GM18499 (cell line): ENCODE measurements around the gene BCAS1.
"Not testable (repeated sequence)": the region's sequence is repeated elsewhere in the genome, so short reads cannot be mapped to it uniquely, and the experiment has no call there.

Experiments
- ATAC-seq: cut with Tn5 transposase; IDR thresholded peaks from one replicate; pipeline ENCODE4 v1.9.1; 2021; ENCODE audit warnings: moderate number of reproducible peaks; ENCODE audit not compliant: insufficient read depth, unreplicated experiment

The BCAS1 gene

DNA sequence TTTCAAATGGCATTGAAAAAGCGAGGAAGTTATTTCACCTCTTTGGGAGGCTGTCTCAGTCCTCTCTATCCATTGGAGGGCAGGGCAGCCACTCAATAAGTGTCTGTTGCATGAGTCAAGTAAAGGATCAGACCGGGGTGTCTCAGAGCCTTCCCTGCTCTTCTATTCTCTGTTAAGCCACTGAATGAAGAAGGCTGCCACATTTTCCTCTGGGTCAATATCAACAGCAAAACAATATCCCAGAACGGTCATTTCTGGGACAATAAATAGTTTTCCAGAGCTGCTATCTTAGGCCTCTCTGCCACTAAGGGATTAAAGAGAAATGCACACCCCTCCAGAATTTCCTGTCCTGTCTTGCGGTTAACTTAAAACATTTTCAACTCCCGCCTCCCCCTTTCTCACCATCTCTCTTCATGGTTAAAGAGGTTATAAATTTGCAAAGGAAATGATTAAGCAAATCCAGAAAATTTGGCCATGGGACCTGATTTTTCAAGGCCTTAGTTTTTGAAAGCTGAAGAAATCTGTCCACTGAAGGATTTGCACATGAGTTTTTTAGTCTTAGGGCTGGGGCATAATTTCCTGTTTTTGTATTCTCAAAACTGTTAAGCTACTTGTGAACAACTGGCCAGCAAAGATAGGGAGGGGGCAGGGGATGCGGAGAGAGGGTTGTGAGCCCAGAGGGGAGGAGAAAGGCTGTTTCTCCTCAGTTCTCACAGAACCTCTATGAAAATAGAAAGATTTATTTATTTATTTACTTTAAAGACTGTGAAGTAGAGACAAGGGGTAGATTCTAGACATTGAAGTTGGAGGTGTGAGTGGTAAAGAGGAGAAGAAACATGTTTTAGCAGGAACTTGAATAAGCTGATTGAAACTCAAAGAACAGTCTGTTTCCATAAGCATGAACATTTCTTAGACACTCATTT is 135.7 kb downstream of the BCAS1 start:
- ATAC-seq, result no peak

DNA sequence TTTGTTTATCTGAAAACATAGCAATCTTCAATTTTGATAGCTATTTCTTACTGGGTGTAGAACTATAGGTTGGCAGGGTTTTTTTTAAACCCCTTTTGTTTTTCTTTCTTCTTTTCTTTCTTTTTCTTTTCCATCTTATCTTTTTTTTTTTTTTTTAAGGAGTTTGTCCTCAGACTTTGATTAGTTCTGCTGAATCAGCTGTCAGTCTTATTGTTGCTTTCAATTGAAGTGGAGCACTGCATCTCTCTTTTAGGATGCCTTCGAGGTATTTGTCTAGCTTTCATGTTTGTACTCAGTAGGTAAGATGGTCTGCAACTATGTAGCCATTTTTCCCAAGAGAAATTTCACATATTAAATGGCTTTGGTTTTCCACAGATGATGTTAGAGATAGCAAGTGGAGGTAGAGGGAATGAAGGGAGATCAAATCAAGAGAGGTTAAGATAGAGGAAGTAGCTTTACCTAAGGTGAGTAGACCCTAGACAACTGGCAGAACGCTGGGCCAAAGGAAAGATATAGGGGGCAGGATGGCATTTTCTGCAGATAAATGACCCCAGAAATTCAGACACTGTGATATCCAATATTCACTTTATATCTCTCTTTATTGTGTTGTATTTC is 137.1 kb downstream of the BCAS1 start:
- no peak for ATAC-seq

DNA sequence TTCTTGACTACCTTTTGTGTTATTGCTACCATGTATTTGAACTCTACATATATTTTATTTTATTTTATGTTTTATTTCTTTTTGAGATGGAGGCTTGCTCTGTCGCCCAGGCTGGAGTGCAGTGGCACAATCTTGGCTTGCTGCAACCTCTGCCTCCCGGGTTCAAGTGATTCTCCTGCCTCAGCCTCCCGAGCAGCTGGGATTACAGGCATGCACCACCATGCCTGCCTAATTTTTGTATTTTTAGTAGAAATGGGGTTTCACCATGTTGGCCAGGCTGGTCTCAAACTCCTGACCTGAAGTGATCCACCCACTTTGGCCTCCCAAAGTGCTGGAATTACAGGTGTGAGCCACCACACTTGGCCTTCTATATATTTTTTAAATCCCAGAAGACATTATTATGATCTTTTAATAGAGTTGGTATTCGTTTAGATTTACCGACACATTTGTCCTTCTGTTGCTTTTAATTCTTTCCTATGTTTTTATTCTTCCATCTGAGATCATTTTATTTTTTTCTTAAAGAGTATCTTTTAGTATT is 137.7 kb downstream of the BCAS1 start:
- ATAC-seq, result not testable (repeated sequence)

DNA sequence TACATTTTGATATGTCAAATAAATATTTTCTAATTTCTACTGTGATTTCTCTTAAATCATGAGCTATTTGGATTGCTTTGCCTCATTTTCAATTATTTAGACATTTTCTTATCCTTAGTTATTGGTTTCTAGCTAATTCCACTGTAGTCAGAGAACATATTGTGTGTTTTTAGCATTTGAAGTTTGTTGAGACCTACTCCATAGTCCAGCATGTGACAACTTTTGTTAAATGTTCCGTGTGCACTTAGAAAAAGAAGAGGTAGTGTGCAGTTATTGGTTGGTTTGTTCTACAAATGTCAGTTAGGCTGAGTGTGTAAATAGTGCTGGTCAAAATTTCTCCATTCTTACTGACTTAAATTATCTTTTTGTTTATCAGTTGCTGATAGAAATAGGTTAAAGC is 138.8 kb downstream of the BCAS1 start:
- ATAC-seq, result no peak

DNA sequence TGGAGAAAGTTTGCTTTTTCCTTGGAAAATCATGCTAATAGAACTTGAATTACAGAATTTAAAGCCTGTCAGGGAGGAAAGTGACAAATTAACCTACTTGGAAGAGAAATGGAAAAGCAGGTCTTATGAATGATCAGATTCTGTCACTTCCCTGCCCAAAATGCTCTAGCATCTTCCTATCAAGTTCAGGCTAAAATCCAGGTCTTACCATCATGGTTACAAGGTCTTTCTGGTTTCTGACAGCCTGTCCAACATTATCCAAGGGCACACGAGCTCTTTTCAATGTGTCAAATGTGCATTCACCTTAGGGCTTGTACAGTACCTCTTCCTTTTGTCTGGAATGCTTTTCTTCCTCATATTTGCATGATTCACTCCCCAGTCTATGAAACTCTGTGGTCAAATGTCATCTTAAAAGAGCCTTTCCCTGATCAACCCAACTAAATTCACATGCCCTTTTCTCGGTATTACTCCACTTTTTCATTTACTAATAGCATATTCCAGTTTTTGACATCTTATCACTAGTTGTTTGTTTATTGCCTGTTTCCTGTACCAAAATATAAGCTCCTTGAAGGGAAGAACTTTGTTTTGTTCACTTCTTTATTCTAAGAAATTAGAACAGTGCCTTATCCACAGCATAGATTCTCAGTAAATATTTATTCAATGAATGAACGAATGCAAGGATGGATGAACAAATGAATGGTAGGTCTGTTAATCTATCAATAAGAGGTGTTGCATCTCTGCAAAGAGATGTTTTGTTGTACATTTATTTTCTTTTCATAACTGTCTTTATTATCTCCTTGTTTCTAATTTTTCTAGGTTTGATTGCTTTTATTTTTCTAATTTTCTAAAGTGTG is 139.5 kb downstream of the BCAS1 start:
- no peak for ATAC-seq

DNA sequence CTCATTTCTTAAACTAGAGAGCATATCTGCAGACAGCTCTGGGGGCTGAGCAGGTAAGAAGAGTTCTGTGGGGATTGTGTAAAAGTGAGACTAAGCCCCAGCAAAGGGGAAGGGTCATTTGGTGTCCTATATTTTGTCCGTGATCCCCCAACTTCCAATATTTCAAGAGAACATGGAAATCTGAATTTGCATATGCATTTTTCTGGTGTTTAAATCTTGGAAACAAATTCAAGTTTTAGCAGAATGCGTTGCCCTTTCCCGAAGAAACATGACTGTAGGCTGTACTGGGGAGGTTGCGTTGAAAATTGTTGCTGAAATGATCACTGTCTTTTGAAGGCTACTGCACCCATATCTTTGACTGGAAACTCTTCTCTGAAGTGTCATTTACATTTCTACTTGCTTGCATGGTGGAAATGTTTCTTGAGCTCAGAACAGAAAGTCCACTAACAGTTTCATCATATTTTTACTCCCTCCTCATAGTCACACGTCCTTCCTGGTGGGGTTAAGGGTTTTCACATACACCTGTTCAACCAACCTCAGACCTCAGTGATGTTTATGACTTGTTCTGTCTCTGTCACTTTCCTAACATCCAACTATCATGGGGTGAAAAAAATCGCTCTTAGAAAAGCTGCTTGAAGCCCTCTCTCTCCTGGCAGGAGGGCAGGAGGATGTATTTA is 140.3 kb downstream of the BCAS1 start:
- ATAC-seq, result peak; percentile 45

DNA sequence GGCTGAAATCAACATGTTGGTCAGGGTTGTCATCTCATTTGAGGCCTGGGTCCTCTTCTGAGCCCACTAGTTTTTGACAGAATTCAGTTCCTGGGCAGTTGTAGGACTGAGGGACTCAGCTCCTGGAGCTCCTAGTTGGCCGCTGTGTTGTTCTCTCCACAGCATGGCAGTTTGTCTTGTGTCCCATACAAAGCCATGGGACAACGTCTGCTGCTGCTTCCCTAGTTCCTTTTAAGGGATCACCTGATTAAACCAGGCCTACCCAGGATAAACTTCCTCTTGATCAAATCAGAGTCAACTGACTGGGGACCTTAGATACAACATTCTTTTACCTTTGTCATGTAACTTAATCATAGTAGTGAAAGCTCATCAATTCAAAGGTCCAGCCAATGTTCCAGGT is 141.0 kb downstream of the BCAS1 start:
- ATAC-seq, result no peak

DNA sequence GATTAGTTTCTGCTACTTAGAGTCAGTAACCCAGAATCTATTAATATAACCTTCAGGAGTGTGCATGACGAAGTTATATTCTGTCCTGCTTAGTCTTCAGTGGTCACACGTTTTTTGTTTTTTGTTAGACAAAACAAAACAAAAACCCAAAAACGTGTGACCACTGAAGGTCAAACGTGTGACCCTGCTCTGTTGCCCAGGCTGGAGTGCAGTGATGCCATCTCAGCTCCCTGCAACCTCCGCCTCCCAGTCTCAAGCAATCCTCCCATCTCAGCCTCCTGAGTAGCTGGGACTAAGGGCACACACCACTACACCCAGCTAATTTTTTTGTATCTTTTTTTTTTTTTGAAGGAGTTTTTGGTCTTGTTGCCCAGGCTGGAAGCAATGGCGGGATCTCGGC is 142.4 kb downstream of the BCAS1 start:
- ATAC-seq, result no peak

DNA sequence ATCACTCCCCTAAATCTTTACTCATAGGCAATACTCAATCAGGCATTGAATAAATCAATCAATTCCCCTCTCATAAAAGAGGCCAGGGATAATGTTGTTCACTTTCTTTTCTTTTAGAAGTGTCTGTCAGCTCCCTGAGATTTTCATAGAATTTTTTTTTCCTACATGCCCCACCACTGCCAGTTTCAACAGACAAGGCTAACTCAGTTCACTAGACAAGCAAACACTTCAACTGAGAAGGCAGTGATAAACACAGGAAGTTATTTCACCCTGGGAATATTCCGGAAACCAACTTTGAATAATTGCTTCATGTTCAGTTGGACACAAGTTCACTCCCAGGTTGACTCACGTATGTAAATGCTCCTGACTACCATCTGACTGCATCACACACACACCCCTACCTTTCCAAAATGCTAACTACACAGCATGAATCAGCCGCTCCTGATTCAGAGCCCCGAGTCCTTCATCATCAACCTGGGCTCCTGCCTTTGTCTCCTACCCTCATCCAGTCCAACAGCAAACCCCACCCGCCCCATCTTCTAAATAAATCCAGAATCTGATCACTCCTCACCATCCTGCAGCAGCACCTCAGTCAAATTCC is 143.9 kb downstream of the BCAS1 start:
- ATAC-seq, result peak; percentile 48

DNA sequence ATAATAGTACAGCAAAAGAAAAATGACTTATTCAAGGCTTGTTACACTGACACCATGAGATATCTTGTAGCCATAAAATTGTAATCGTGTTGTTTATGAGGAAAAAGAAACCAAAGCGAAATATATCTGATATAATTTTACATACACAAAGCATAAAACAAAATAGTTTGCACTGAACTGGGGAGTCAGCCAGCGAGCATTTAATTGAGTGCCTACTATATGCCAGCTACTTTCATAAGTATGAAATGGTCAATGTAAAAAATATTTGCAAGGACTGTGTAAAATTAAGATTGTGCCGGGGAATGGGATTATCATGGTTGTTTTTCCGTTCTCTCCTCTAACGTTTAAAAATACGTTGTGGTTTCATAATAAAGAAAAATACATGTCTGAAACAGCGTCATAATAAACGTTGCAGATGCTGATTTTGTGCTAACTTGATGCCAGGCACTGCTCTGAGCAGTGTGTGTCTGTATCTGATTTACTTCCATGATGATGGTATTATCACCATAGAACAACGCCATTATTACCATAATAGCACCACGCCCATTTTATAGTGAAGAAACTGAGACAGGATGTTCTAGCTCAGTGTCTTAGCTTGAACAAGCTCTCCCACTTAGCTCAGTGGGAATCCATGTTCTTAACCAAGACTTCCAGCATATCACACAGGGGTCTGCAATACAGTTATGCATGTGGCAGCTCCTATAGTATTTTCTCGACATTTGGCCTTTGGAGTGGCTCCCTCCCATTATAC is 144.6 kb downstream of the BCAS1 start:
- no peak for ATAC-seq

DNA sequence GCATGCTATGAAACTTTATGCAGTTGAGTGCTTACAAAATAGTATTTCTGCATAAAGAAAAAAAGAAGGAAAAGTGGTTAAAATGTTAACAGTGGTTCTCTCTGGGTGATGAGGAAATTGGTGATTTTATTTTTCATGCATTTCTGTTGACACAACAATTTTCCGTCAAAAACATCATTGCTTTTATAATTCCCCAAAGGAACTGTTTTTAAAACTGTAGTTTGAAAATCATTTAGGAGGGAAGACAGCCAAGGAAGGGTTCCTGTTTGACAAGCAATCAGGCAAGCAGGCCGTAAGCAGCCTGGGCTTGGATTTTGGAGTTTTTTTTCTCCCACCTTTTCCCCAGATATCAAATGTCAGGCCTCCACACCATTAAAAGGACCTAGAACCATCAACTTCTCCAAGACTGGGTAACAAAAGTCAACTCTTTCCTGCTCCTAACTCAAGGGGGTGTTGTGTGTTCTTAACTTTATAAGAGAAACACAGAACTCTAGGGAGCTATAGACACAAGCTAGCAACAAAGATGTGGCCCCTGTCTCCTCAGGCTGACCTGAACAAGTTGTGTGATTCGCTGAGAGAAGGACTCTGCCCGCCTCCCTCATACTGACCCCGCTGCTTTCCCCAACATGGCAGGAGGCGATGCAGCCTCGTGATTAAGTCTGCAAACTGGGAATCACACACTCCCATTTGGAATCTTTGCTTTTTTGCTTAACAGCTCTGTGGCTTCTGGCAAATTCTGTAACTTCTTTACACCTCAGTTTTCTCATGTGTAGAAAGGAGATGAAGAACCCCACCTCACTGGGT is 146.6 kb downstream of the BCAS1 start:
- no peak for ATAC-seq

DNA sequence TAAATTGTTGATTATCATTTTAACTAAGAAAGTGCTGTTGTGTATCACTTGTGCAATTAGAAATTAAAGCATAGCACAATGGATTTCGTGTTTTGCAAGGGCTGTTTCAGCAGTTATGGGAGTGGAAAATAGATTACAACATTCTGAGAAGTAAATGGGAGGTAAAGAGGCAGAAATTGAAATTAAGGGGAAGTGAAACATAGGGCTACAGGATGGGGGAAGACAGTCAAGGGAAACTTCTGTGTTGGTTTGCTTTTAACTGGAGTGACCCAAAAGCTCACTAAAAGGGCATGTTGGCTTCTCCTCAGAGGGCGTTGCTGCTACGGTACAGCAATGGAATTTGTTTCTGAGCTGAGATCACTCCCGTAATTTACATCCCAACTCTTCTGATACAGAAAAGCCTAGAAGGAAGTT is 147.5 kb downstream of the BCAS1 start:
- ATAC-seq, result no peak

DNA sequence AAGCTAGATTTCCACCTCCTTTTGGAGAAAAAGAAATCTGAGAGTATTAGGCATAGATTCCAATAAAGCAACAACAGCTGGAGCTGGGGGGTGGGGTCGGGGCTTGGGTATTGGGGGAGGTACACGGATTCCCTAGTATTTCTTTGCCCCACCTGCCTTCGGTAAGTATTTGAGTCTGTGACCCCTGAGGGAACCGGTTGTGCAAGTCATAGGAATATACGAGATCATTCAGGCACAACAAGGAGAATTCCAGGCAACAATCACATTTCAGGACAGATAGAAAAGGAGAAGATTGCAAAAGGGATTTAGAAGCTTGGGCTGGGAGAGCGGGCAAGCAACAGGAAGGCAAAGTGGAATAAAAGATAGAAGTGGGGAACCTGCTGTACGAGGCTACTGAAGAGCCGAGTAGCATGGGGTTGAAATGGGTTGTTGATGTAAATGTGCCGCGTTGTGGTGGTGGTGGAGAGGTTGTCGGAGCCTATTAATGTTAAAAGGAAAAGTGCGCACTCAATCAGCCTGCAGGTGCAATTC is 148.9 kb downstream of the BCAS1 start:
- ATAC-seq, result no peak

DNA sequence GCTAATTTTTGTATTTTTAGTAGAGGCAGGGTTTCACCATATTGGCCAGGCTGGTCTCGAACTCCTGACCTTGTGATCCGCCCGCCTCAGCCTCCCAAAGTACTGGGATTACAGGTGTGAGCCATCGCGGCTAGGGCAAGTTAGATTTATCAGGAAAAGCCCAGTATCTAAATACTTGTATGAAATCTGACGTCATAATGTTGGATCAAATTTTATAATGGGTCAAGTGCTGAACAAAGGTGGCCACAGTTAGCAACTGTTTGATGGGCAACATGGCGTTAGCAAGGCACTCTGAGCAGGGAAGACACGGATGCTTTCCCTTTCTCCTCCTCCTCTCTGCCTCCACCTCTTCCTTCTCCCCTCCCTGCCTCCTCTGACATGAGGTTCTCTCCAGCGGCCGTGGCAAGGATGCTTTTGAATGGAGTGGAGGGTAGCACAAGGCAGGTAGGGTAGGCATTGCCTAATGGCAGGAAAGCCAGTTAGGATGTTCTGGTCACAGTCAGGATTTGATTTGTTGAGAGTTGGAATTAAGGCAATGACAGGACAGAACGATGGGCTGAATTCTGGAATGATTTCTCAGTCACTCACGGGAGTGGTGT is 149.6 kb downstream of the BCAS1 start:
- ATAC-seq, result no peak

DNA sequence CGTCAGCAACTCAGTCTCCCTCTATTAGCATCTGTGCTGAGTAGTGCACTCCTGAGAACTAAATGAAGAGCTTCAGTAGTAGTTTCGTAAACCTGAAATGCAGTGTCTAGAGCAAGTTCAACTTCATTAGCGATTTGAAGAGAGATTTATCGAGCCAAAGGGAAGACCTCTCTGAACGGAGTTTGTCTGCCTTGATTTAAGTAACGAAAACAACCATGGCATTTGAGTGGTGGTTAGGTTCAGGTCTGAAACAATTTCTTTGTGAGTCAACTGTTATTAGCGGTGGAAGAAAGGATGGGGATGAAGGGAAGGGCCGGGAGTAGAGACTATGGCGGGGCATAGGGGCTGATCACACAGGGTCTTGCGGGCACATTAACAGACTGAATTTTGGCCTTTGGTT is 150.5 kb downstream of the BCAS1 start:
- ATAC-seq, result no peak

DNA sequence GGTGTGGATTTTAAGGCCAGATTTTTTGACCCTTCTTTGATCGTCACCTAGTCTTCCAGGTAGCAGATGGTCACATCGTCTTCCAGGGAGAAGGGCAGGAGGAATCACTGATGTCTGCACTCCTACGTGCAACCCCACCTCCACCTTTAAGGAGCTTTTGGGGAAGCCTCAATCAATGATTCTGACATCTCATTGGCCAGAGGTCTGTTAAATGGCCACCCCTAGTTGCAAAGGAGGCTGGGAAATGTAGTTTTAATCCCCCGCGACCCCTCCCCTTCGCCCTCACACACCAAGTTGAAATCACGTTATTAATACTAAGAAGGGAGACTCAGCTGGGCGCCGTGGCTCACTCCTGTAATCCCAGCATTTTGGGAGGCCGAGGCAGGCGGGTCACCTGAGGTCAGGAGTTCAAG is 151.4 kb downstream of the BCAS1 start:
- no peak for ATAC-seq

DNA sequence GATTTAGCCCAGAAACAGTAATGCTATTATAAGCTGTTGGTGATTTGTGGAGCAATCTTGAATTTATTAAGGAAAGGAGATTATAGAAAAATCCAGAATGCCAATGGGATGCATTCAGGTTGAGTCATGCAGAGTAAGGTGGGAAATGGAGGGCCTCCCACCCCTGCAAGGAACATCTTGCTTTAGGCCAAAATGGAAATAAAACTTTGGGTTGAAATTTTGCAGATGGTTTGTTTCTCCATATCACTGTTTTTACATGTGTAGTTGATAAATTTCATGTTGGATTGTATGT is 152.4 kb downstream of the BCAS1 start:
- no peak for ATAC-seq
